ENCODE measurements around the gene COL9A1.
"Not testable (repeated sequence)": the region's sequence is repeated elsewhere in the genome, so short reads cannot be mapped to it uniquely, and the experiment has no call there.

The COL9A1 gene

GRCh38 chr6:70310063-70310694 is 7.3 kb upstream of the COL9A1 start:
- H3K4me3 ChIP-seq (ENCODE audit: low read depth, low read length): no peak overlapping the region
- TF ChIP-seq, protein P1, sequence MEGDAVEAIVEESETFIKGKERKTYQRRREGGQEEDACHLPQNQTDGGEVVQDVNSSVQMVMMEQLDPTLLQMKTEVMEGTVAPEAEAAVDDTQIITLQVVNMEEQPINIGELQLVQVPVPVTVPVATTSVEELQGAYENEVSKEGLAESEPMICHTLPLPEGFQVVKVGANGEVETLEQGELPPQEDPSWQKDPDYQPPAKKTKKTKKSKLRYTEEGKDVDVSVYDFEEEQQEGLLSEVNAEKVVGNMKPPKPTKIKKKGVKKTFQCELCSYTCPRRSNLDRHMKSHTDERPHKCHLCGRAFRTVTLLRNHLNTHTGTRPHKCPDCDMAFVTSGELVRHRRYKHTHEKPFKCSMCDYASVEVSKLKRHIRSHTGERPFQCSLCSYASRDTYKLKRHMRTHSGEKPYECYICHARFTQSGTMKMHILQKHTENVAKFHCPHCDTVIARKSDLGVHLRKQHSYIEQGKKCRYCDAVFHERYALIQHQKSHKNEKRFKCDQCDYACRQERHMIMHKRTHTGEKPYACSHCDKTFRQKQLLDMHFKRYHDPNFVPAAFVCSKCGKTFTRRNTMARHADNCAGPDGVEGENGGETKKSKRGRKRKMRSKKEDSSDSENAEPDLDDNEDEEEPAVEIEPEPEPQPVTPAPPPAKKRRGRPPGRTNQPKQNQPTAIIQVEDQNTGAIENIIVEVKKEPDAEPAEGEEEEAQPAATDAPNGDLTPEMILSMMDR (IDR thresholded peaks at IDR 0.05; ENCODE audit: low read depth, low read length): peak; percentile 35; the same call in 1 of the 2 replicates

DNA sequence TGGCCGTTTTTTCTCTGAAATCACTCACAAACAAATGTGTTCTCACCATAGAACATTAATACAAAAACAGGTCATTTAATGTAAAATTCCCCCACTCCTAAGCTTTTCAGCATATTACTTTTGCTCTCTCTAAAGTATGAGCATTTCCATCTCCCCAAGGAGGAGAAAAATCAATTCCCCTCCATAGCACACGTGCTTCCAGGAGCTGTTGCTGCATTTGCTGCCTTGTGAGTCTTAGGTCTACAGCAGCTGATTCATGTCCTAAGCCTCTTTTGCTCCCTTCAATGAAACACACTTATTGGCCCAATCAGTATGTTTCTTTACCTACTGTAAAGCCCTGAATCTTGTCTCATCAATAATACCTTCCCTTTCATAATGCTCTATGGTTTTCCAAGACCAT is 6.4 kb upstream of the COL9A1 start:
- H3K4me3 ChIP-seq (ENCODE audit: low read depth, low read length): no peak overlapping the region
- TF ChIP-seq, protein P1 (IDR thresholded peaks at IDR 0.05; ENCODE audit: low read depth, low read length): no peak

DNA sequence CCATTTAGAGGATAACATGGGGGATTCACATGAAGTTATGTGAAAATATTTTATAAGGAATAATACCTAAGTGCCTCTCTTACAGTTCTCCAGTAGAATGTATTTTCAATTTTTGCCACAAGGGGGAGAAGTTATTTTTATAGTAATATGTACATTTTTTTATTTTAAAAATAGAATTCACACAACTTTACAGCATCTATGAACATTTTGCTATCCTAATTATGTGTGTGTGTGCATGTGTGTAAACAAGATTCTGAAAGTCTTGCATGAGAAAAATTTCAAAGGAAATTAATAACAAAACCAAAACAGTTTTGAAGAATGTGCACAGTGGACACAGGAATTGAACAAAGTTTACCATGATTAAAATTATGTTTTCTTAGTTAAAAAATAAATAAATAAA is 5.3 kb upstream of the COL9A1 start:
- H3K4me3 ChIP-seq (ENCODE audit: low read depth, low read length): not testable (repeated sequence)

- H3K4me3 ChIP-seq (ENCODE audit: low read depth, low read length): no peak overlapping the region
- TF ChIP-seq, protein P1 (IDR thresholded peaks at IDR 0.05; ENCODE audit: low read depth, low read length): no peak
Measured at GRCh38 chr6:70307008-70307407, 4.1 kb upstream of the COL9A1 start.

DNA sequence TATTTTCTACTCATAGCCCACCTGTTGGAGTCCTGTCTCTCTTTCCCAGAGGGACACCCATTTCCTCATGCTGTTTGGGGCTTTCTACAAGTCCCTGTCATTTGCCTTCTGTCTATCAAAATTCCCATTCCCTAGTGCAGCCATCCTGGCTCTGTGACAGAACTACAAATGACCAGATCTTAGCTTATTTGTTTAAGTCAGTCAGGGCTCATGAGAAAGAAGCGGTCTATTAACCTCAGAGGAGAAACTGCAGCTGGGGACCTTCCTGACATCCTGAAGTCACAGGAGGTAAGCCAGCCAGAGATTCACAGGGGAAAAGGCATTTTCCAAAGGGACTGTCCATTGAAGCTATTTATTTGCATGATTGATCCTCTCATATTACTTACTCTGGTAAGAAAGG is 1.7 kb upstream of the COL9A1 start:
- TF ChIP-seq, protein P1 (IDR thresholded peaks at IDR 0.05; ENCODE audit: low read depth, low read length): no peak
- no peak overlapping the region for H3K4me3 ChIP-seq (ENCODE audit: low read depth, low read length)

DNA sequence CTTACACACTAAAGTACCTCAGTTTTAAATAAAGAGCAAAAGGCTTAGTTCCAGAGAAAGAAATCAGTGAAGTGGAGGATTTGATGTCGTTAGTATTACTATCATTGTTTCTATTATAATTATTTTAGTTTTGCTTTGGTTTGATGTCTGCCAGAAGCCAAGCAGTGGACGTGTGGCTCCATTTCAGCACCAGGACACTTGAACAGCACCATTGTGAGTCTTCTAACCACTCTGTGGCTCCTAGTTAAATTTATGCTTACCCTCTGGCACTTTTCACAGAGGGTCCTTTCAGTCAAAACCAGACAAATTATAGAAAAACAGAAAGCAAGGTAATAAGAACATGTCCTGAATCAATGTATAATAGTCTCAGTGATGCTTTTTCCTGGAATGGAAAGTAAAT is 3.4 kb downstream of the COL9A1 start:
- TF ChIP-seq, protein P1 (IDR thresholded peaks at IDR 0.05; ENCODE audit: low read depth, low read length): no peak
- H3K4me3 ChIP-seq (ENCODE audit: low read depth, low read length): no peak overlapping the region

DNA sequence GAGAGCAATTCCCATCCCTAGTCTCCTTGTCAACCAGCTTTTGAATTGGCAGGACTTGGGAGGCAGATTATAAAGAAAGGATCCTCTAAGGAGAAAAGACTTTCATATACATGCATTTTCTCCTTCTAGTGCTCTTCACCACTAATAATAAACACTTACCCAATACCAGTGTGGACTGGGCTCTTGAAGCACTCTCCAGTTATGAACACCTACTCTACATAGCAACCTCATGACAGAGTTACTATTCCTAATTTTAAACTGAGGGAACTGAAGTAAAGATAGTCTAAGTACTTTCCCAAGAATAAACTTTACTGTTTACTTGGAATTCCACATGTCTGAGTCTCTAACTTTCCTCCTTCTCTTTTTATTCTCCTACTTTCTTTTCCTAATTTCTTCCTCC is 4.8 kb downstream of the COL9A1 start:
- TF ChIP-seq, protein P1 (IDR thresholded peaks at IDR 0.05; ENCODE audit: low read depth, low read length): no peak
- no peak overlapping the region for H3K4me3 ChIP-seq (ENCODE audit: low read depth, low read length)

DNA sequence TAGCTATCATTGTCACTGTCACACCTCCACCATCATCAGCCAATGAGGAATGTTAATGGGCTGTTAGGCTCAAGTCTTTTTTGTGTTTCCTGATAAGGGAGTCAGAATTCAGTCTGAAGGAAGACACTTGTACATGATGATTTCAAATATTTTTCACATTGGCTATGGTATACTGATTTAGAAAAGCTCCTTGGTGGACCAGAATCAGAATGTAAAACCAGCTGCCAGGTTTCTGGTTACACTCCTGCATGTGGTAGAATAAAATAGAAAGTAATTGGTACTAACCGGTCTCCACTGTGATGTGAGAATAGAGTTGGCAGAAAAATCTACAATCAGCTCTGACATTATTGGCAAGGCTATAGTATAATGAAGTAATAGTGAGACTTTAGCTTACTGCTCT is 10.7 kb downstream of the COL9A1 start:
- TF ChIP-seq, protein P1 (IDR thresholded peaks at IDR 0.05; ENCODE audit: low read depth, low read length): no peak
- no peak overlapping the region for H3K4me3 ChIP-seq (ENCODE audit: low read depth, low read length)

Measured in WI38 (cell line).